ENCODE data around the gene L1CAM. TPM values are rescaled to one million over a fixed set of nuclear protein-coding genes. Genes with fewer than 3 reads are reported as not detected.

The L1CAM gene
- total and polyA plus RNA-seq, 2 of the 8 experiments (the other 6 are each of a cell fraction or from before 2014, with no cell fraction given): 11.0 to 43.0 TPM

DNA sequence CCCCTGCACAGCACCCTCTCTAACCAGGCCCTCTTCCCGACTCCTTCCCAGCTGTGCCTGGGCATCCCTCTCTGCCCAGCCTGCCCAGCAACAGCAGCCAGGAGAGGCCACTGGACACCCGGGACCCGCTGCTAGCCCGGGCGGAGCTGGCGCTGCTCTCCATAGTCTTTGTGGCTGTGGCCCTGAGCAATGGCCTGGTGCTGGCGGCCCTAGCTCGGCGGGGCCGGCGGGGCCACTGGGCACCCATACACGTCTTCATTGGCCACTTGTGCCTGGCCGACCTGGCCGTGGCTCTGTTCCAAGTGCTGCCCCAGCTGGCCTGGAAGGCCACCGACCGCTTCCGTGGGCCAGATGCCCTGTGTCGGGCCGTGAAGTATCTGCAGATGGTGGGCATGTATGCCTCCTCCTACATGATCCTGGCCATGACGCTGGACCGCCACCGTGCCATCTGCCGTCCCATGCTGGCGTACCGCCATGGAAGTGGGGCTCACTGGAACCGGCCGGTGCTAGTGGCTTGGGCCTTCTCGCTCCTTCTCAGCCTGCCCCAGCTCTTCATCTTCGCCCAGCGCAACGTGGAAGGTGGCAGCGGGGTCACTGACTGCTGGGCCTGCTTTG is 19.6 kb upstream of the L1CAM start:
- Histone ChIP-seq H2BK15ac (ENCODE audit: low read length) (no peak overlapping the region), H2BK12ac (ENCODE audit: low read depth, low read length) (no peak overlapping the region), H2AFZ (ENCODE audit: low read length) (no peak overlapping the region), H3K23ac (ENCODE audit: insufficient read length) (no peak overlapping the region), H4K20me1 (replicated peaks in 1 of 2; ENCODE audit: control insufficient read depth in 1 of 2, insufficient read depth in 2 of 2, low read length in 2 of 2) (peaks cover 0 to 4% of the 10 kb centered on the region in 2 experiments), H3K9ac (replicated peaks in 1 of 4; ENCODE audit: extremely low read depth in 1 of 4, low read depth in 3 of 4, low read length in 3 of 4) (no peak overlapping the region), H3K27ac (ENCODE audit: low read depth, low read length) (no peak overlapping the region), H3K4ac (replicated peaks; ENCODE audit: insufficient read length, low read depth, low read length) (no peak overlapping the region), H4K8ac (ENCODE audit: extremely low read depth, insufficient read depth, low read length) (no peak overlapping the region), H3K56ac (replicated peaks; ENCODE audit: insufficient read length, low read depth, low read length) (no peak overlapping the region), H3K23me2 (ENCODE audit: low read depth, low read length) (peaks cover 3% of the 10 kb centered on the region; the same call in 1 of the 2 replicates), H4K5ac (ENCODE audit: insufficient read length, low read depth, low read length) (no peak overlapping the region), H3K18ac (ENCODE audit: extremely low read depth, low read length) (no peak overlapping the region), H3K9me3 (ENCODE audit: insufficient read depth in 2 of 2, low read depth in 1 of 2, low read length in 1 of 2) (no peaks in the 10 kb centered on the region), H3K4me1 (replicated peaks in 1 of 4; ENCODE audit: control insufficient read depth in 3 of 4, insufficient read depth in 4 of 4, low read length in 3 of 4) (peaks cover 0 to 15% (median 0%) of the 10 kb centered on the region in 4 experiments; a peak in 1 of 7 replicates), H3K79me2 (ENCODE audit: control insufficient read depth in 1 of 2, insufficient read depth in 2 of 2, low read length in 2 of 2) (no peaks in the 10 kb centered on the region), H2BK5ac (ENCODE audit: low read depth, low read length) (no peak overlapping the region), H2AK5ac (ENCODE audit: low read depth, low read length) (no peak overlapping the region), H3K27me3 (replicated peaks in 1 of 4; ENCODE audit: control insufficient read depth in 3 of 4, extremely low read depth in 1 of 4, insufficient read depth in 3 of 4, low read length in 3 of 4) (no peaks in the 10 kb centered on the region), H2BK20ac (ENCODE audit: low read length) (no peak overlapping the region), H2BK120ac (replicated peaks; ENCODE audit: low read depth, low read length) (no peak overlapping the region), H3K14ac (ENCODE audit: insufficient read length) (no peak overlapping the region), H3K79me1 (ENCODE audit: low read depth, low read length) (no peaks in the 10 kb centered on the region), H3K36me3 (ENCODE audit: control insufficient read depth in 2 of 4, insufficient read depth in 4 of 4, low read length in 3 of 4) (no peaks in the 10 kb centered on the region; a peak in 1 of 8 replicates), H4K91ac (replicated peaks; ENCODE audit: insufficient read length, low read length) (no peak overlapping the region), H3K4me2 (ENCODE audit: insufficient read depth in 1 of 2, low read depth in 2 of 2, low read length in 2 of 2) (no peak overlapping the region), H3K4me3 (ENCODE audit: extremely low read depth in 1 of 4, insufficient read depth in 2 of 4, low read depth in 3 of 4, low read length in 4 of 4) (no peak overlapping the region)
- WGBS, 2 experiments (ENCODE audit: extremely low coverage in 1 of 2, insufficient coverage in 1 of 2, insufficient read length in 1 of 2, insufficient replicate concordance in 2 of 2, low coverage in 1 of 2, low lambda C conversion rate in 2 of 2, missing lambda C conversion rate in 1 of 2): 99% methylated on average over 12 of the region's 32 CpGs; no CpG with 5 or more reads in 1 of the 2 experiments
- POLR2A ChIA-PET (ENCODE audit: partially characterized antibody): interaction anchor here (0.8 to 1.6 kb wide), 4 partner anchors 12 to 307 kb away, joined by 3 to 5 read pairs (median 4); no protein-coding TSS in a partner anchor
- CTCF ChIA-PET (ENCODE audit: partially characterized antibody): interaction anchor here (1.1 to 2.3 kb wide), 4 partner anchors 10 to 169 kb away, joined by 3 to 9 read pairs (median 4); no protein-coding TSS in a partner anchor
- no peak for DNase-seq (ENCODE audit: low read depth in 1 of 2, low spot score in 2 of 2)
- no peak for FAIRE-seq
- TF ChIP-seq BCL11A (IDR thresholded peaks at IDR 0.05; ENCODE audit: low read depth in 2 of 2, low read length in 2 of 2) (no peak), SP1 (IDR thresholded peaks at IDR 0.05; ENCODE audit: low read depth, low read length) (no peak), TAF7 (optimal IDR thresholded peaks at IDR 0.05; ENCODE audit: borderline replicate concordance, low read depth, low read length) (no peak), EZH2 (IDR thresholded peaks at IDR 0.05; ENCODE audit: low read depth, low read length, severe bottlenecking) (no peak), NRF1 (IDR thresholded peaks at IDR 0.05; ENCODE audit: low read depth, low read length) (no peak), ATF2 (IDR thresholded peaks at IDR 0.05; ENCODE audit: low read length) (no peak), ASH2L (IDR thresholded peaks at IDR 0.05; ENCODE audit: low read length) (no peak), RNF2 (IDR thresholded peaks at IDR 0.05; ENCODE audit: borderline replicate concordance, low read depth, low read length, missing control alignments, poor library complexity, severe bottlenecking) (no peak), POLR2A (IDR thresholded peaks at IDR 0.05; ENCODE audit: control extremely low read depth in 1 of 2, low read depth in 2 of 2, low read length in 2 of 2) (no peak)
- TF ChIP-seq, protein P1, sequence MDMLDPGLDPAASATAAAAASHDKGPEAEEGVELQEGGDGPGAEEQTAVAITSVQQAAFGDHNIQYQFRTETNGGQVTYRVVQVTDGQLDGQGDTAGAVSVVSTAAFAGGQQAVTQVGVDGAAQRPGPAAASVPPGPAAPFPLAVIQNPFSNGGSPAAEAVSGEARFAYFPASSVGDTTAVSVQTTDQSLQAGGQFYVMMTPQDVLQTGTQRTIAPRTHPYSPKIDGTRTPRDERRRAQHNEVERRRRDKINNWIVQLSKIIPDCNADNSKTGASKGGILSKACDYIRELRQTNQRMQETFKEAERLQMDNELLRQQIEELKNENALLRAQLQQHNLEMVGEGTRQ (IDR thresholded peaks at IDR 0.05; ENCODE audit: low read length): no peak
